ENCODE measurements around the gene CPM.

GRCh38 chr12:68939505-68939904 is 6.5 kb upstream of the CPM start:
- TF ChIP-seq CTCF (IDR thresholded peaks at IDR 0.05) (no peak), POLR2A (IDR thresholded peaks at IDR 0.05) (no peak)
